Stimulated activated CD4-positive, alpha-beta T cell treated with anti-CD3 and anti-CD28 coated beads, Interleukin-1b, Interleukin-23, amount 100 ng/mL, for 24 hours (primary cell): ENCODE measurements around the gene RNF152.

Experiments
- DNase-seq, 4 experiments: peaks; one replicate each; pipeline ENCODE4 v3.0.0-alpha.2; 2020; ENCODE audit warnings: low read depth in 4 of 4, low spot score in 1 of 4

Gene RNF152

DNA sequence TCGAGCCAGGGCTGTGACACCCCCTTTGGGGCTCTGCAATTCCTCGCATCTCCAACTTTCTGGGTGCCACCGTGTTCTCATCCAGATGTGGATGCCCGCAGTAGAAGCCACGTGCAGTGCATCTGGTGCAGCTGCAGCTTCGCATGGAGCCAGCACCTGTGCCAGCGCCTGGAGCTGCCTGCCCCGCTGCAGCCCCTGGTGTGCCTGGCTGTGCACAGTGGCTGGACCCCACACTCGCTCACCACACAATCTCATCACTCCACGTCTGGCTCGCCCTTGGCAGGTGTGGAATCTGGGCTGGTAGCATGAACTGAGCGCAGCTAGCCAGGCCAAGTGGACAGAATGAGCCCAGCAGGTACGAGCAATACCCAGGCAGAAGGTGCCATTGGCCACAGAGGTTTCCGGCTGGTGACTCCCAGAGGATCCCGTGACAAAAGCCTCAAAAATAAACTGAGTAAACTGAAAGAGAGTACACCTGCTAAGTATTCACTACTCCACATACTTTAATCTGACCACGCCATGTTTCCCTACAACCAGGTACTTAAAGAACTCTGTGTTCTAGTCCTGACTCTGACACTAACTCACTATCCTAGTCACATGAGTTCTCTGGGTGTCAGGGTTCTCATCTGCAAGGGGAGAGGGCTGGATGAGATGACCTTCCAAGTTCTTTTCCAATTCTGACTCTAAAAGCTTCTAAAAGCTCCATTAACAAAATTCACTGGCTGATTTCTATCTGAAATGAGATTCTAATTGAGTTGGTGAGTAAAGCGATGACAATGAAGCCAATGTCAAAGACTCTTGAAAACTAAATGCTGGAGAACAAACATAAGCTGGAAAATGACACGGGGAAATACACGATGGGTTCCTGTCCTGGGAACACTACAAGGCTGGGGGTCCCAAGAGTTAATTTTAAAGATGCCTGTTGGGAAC lies 37.1 kb downstream of the RNF152 start:
- no peak for DNase-seq

DNA sequence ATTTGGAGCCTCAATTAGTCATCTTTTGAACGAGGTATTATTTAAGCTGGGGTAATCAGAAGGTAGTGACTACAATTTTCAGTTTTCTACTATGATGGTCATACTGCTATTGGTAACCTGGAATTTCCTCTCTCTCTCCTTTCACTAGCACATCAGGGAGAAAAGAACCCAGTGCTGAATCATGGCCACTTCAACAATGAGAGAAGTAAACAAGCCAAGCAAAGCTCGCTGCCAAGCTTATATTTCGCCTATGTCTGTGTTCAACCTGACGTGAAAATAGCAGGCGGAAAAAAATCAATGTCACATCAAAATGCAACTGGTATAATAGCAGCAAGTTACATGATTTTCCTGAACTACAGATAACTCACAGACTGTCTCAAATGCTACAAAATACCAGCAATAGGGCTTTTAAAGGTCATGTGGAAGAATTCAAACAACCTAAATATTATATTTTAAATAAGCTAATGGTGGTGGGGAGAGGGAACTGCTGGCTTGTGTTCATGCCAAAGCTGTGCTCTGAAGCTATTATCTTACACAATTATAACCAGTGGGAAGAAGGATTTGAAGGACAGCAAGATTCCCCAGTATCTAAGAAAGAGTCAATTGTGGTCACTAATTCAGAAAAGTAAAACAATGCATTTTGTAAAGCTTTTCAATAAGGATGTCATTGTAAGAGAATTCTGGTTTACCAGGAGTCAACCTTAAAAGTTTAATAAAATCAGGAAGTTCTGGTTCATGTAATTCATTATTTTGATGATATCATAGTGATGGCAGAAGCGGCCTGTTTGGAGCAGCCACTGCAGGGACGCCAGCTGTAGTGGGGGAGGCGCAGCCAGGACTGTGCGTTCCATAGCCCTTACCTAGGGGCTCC lies 38.0 kb downstream of the RNF152 start:
- DNase-seq, result no peak

DNA sequence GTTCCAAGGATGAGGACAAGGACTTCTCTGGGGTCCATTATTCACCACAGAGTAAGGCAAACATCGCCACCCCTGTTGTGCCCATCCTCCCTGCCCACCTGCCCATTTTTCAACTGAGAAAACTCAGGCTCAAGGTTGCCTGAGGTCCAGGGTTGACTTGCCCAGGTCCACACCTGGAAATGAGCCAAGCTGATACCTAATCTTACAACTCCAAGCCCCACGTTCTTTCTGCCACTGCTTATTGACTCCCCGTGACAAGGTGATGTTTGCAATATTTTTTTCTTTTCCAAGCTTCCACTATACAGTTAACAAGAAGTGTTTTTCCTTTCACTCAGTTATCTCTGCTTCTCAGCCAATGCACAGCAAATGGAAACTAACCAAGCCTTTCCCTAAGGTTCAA lies 39.0 kb downstream of the RNF152 start:
- no peak for DNase-seq

DNA sequence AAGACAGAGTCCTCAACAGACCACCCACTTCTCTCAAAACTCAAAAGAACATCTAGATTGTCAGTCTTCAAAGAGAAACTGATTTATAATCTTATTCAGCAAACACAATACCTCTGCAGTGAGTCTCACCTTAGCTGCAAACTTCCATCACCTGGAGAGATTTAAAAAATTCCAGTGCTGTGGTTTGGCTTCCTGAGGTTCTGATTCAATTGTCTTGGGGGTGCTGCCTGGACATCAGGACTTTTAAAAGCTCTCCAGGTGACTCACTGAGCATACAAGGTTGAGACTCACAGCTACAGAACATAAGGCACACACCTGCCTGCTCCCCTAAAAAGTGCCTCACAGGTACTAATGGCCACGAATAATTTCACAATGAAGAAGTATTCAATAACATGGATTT lies 40.3 kb downstream of the RNF152 start:
- no peak for DNase-seq

DNA sequence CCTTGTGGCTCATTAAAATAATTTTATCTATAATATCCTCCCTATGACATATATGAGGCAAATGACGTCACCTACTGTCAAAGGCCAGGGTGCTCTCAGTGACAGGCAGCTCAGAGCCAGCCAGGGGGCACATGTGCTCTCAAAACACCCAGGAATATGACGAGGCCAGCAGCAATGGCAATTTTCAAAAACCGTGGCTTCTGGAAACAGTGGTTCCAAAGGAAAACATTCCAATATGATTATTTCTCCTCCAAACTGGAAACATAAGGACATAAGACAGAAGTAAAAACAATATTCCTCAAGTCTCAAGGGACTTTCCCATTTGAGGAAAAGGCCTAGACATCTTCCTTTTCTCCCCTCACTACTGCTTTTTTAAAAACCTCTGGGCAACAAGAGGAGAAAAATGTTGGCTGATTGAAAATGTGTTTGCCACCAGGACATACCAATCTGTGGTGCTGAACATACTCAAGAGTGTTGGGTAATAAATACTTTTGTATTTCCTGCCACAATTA lies 40.8 kb downstream of the RNF152 start:
- no peak for DNase-seq

DNA sequence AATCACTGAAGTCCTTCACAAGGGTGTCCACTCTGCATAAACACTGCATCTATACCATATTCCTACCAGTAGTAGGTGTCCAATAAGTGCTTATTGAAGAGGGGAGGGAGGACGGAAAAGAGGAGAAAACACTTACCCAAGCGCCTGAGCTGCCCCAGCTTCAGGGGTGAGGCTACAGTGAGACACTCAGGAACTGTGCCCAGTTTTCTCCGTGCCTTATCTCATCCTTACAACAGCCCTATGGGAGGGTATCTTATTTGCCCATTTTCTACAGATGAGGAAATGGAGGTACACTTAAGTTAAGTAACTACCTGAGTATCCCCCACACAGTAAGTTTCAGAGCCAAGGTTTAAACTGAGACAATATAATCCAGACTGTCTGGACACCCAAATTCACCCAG lies 41.5 kb downstream of the RNF152 start:
- DNase-seq, result no peak

DNA sequence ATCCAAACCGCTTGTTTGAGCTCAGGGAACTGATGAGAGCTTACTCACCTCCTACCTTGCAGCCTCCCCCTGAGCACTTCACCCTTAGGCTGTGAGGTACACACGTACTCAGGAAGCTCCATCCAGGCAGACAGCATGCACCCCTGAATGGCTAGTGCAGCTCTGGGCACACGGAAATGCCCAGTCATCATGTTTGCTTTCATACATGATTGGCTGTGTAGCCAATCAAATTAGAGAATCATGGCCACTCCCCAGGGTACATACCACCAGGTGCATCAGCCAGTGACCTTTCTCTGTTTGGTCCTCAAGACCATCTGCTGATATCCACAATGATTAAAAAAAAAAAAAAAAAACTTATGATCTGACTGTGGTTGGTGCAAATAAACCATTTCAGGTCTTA lies 42.1 kb downstream of the RNF152 start:
- DNase-seq, result no peak

DNA sequence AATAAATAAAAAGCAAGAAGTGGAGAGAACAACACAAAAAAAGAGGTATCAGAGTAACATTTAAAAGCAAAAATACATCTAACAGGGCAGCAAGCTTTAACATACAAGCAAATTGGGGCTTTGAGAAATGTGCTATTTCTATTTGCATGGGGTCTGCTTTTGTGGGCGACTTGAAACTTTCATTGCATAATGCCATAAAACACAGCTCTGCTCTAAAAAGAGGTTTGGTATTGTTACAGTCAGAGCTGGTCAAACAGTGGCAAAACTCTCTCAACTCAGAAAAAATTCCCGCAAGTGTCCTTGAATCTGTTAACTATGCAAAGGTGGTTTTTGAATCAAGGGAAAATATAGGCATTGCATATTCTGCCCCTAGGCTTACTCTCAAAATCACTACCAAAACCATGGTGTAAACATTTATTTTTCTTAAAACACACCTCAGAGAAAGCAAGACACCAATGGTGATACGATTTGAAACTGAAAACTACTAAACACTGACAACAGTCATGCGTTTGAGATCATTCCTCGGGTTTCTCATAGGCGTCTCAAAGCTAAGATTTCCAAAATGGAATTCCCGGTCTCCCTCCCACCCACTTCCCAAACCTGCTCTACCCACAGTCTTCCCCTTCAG lies 45.5 kb downstream of the RNF152 start:
- DNase-seq, result no peak

DNA sequence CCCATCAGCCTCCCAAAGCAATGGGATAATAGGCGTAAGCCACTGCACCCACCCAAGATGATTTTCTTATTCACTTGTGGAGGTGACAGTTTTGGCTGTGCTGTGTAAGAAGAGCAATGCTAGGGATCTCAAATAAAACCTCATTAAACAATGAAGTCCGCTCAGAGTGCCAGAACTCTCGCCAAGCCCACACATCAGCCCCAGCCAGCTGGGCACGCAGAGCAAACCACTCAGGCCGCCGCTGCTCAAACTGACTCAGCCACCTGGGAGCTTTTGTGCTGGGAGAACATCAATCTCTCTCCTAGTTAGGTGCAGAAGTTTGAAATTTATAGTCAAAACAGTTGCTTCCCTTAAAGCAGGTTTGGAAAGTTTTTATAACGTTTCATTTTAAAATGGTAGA lies 47.6 kb downstream of the RNF152 start:
- DNase-seq, result no peak

DNA sequence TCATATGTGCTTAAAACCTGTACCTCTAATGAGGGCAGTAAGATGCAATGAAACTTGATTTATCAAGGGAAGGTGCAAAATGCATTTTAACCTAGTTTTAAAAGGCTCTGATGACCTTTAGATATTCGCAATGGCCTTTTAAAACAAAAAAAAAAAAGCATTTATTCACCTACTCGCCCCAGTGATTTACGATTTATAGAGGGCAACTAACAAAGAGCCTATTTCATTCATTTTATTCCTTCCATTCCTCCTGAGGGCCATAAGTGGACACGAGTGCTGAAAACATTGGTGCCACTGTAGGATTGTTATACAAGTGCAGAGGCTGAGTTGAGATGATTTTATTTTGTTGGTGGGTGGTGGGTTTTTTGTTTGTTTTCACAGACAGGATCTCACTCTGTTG lies 48.1 kb downstream of the RNF152 start:
- no peak for DNase-seq

DNA sequence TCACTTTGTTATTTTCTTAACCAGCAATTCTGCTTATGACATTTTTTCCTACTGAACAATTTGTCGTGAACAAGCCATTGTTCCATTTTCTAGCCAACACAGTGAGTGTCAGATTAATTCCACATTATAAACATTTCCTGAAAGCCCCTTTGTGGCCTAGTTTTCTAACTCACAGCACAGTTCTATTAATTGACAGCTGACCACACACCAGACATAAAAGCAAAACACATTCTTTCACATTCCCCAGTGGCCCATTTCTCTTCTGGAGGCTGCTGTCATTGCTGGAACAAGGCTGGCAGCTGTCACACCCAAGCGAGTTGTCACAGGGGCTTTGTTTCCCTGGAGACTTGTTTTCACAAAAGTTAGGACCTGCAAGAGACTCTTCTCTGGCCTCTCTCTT lies 50.7 kb downstream of the RNF152 start:
- no peak for DNase-seq

DNA sequence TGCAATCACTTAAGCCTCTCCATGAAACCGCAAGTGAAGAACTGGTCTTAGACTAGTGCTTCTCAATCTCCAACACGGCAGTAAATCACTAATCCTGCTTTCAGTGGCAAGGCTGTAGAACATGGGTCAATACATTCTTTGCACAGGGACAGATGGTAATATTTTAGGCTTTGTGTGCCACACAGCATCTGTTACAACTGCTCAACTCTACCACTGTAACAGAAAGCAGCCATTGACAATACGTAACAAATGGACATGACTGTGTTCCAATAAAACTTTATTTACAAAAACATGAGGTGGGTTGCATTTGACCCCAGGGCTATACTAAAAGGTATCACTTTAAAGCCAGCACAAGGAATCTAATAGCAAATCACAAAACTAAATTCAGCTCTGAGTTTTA lies 51.1 kb downstream of the RNF152 start:
- DNase-seq, result no peak

DNA sequence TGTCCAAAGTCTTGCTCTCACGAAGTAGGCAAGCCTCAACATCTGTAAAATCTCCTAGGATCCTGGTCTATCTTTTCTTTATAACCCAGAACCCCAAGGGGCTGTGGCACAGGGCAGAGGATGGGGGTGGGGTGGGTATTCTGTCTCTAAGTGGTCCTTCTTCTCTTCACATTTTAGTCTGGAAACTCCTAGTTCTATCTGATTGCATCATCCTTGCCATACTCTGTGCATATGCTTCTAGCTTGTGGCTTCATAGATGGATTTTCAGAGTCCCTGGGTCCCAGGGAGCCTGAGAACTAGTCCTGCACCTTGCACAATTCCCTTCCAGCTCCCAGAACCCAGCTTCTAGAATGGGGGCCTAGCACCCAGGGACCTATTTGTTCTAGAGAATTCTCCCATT lies 52.5 kb downstream of the RNF152 start:
- no peak for DNase-seq

DNA sequence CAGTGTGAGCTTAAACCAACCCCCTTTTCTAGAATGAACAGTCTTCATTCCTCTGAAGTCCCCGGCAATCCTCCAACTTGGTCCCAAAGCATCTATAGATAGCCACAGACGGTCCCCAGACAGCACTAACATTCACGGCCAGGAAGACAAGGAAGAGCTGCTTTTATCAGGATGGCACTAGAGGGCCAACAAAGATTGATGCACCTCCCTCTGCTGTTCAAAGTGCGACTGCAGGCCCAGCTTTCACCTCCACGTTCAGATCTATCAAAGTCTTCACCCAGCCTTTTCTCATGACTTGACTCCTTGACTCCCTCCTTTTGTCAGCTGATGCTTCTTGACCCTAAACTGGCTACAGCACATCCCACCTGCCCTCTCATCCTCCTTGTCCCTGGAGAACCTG lies 54.3 kb downstream of the RNF152 start:
- no peak for DNase-seq

DNA sequence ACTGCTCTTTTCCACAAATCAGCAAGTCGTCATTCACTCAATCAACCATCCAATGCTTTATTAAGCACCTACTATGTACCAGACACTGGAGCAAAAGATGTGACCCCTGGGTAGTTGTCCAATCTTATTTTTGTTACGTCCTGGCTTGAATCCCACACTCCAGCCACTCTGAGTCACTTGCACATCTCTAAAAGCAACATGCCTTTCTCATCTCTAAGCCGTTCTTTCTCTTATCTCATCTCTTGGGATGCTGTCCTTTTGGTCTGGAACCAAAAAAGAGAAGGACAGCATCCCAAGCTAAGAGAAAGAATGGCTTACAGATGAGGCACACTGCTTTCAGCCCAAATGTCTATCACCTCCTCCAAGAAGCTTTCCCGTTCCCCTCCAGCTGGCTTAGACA lies 58.8 kb downstream of the RNF152 start:
- no peak for DNase-seq

DNA sequence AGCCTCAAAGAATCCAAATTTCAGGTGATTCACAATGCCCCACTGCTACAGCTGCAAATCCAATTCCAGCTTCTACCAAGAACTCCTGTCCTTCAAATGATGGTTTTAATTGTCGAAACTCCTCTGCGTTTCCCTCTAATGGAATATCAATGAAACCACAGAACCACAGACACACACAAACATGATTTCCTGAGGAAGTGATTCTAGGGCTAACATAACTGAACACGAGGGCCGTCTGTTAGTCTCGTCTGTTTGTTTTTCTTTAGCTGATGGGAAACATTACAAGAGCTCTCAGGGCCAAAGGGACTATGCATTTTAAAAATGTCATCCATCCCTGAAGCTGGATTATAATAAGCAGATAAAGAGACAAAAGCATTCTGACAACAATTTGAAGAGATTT lies 59.4 kb downstream of the RNF152 start:
- no peak for DNase-seq

DNA sequence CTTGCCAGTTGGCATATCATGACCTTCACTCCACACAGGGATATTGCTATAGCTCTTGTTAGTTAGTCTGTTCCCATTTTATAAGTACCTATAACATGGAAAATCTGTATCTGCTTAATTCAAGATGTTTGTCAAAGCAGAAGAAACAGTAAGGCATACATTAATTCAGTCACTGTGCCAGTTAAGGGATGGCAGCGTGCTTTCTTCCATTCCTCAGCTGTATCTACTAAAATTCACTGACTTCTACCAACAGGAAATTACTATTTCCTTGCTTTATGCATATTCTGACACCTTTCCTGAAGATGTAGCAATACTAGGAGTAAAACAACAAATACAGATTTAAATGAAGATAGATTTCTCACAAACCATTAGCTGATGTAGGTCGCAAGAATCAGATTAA lies 59.9 kb downstream of the RNF152 start:
- DNase-seq, result no peak

DNA sequence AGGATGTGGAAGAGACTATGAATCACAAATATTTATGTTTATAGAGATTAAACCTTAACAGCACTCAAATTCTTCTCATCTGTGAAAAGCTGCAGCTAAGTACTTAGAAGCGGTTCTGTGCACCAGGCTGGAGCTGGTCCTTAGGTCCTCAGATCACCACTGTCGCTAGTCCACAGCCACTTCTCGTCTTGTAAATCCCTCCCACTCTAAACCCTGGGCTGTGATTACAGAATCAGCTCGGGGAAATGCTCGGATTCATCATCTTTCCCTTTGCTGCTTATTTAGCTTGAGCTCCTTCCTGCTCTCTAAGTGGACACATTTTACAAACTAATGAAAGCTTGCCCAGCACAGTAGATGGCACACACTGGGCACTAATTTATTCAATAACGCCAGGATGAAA lies 61.7 kb downstream of the RNF152 start:
- DNase-seq, result no peak

DNA sequence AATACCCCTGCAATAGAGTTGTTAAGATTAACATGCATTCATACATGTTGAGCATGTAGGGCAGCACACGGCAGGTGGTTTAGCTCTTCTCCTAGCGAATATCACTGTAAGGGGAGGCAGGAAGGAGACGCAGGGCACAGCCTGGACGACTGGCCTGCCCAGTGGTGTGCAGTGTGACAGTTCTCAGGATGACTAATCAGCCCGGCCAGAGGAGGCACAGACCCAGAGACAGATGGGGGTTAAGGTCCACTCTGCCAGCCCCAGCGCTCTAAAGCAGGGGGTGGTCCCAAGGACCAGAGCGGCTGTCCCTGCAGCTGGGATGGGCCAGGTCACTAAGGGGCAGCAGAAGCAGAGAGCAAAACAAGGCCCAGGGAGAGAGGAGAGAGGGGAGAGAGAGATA lies 63.7 kb downstream of the RNF152 start:
- DNase-seq, result no peak

DNA sequence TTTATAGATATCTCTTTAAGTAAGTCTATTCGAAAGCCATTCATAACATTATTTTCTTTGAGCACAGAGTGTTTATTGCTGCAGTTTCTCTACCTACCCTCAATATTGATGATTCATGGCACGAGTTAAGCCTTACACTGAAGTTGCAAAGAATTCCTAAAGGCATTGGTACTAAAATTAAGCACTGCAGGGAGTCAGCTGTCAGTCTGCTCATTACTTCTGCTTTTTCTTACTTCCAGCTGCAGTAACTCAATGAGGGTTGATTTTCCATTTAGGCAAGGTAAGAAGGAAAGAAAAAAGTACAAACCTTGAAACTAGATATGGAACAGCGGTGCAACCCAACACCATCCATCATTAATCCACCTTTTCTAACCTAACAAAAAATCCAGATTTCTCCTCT lies 65.2 kb downstream of the RNF152 start:
- DNase-seq, result no peak

DNA sequence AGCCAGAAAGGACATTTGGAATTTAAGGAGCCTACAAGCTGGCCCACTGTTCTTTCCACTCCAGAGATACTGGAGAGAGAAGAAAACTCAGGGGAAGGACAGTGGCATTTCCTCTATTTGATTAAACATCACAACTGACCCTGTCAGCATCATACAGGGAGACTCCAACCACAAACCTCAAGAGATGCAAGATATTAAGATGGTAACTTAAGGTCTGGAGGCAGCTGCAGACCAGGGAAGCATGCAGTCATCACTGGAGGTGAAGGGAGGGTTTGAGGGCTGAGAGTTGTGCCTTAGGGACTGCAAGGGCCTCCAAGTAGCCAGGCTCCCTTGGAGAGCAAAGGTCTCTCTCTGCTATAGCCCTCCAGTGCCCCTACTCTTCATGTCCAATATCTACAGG lies 67.4 kb downstream of the RNF152 start:
- DNase-seq, result no peak
